HepG2 (cell line): ENCODE results near the gene SERPINB6. TPM values are rescaled to one million over a fixed set of nuclear protein-coding genes. Genes with fewer than 3 reads are reported as not detected.
A peak's percentile ranks its signal among the peaks of the same experiment; 100 is the strongest.

ENCODE experiments used
- FOXO4 ChIP-seq: sonication (generic); formaldehyde crosslinking; conservative IDR thresholded peaks from 2 replicates; pipeline ENCODE4 v1.8.1; 2023; ENCODE audit warnings: missing genetic modification reagents
- GMEB1 ChIP-seq: sonication (generic); formaldehyde crosslinking; IDR thresholded peaks from 2 replicates; pipeline ENCODE4 v1.5.1; 2020; ENCODE audit warnings: missing genetic modification reagents, mild to moderate bottlenecking, borderline replicate concordance
- GPN1 ChIP-seq: sonication (generic); formaldehyde crosslinking; IDR thresholded peaks from 2 replicates; pipeline ENCODE4 v1.5.1; 2020; ENCODE audit warnings: missing genetic modification reagents, borderline replicate concordance
- HOXA5 ChIP-seq: sonication (generic); formaldehyde crosslinking; IDR thresholded peaks from 2 replicates; pipeline ENCODE4 v1.4.0; 2020; ENCODE audit warnings: missing genetic modification reagents
- MBD4 ChIP-seq: IDR thresholded peaks from 2 replicates; pipeline ENCODE4 v1.6.1; 2012; ENCODE audit warnings: low read length, inconsistent platforms, borderline replicate concordance
- NFE2L2 ChIP-seq: fragments of 150-350 bp; IDR thresholded peaks from 2 replicates; pipeline ENCODE4 v1.6.1; 2014; ENCODE audit warnings: low read length
- NFKBIZ ChIP-seq: IDR thresholded peaks from 2 replicates; pipeline ENCODE4 v1.6.1; 2018; ENCODE audit warnings: missing genetic modification reagents, missing compliant biosample characterization
- NR2F6 ChIP-seq, 2 experiments: IDR thresholded peaks; 2 replicates each; pipeline ENCODE4 v1.6.1; 2016; ENCODE audit warnings: antibody characterized with exemption in 1 of 2, mild to moderate bottlenecking in 1 of 2
- POGZ ChIP-seq: sonication (generic); formaldehyde crosslinking; IDR thresholded peaks from 2 replicates; pipeline ENCODE4 v1.4.0; 2020; ENCODE audit warnings: mild to moderate bottlenecking, missing genetic modification reagents
- RFXAP ChIP-seq: sonication (generic); formaldehyde crosslinking; IDR thresholded peaks from 2 replicates; pipeline ENCODE4 v1.4.0; 2020; ENCODE audit warnings: missing genetic modification reagents, borderline replicate concordance
- SIN3A ChIP-seq: IDR thresholded peaks from 2 replicates; pipeline ENCODE4 v1.6.1; 2011; ENCODE audit warnings: low read depth, mild to moderate bottlenecking, control low read depth, low read length, borderline replicate concordance
- SOX13 ChIP-seq, 3 experiments: fragments of 450-650 bp in 1 of 3; sonication (generic) in 1 of 3; formaldehyde crosslinking in 1 of 3; IDR thresholded peaks in 2 of 3; conservative IDR thresholded peaks in 1 of 3; 2 replicates each; pipeline versions ENCODE4 v1.5.0 to v1.6.1; 2016 to 2020; ENCODE audit warnings: antibody characterized with exemption in 1 of 3, mild to moderate bottlenecking in 1 of 3, missing compliant biosample characterization in 1 of 3, missing genetic modification reagents in 1 of 3, moderate library complexity in 1 of 3
- SRSF4 ChIP-seq: fragments of 200-400 bp; formaldehyde crosslinking; IDR thresholded peaks from one replicate; pipeline ENCODE4 v1.6.1; 2018; ENCODE audit warnings: mild to moderate bottlenecking, low read depth, low read length, moderate library complexity; ENCODE audit not compliant: poor library complexity, severe bottlenecking
- SUZ12 ChIP-seq: fragments of 150-350 bp; IDR thresholded peaks from 2 replicates; pipeline ENCODE4 v1.6.1; 2014; ENCODE audit warnings: low read depth, low read length
- YY1 ChIP-seq: IDR thresholded peaks from 2 replicates; pipeline ENCODE4 v1.6.1; 2011; ENCODE audit warnings: low read length, low read depth, moderate library complexity, mild to moderate bottlenecking; ENCODE audit not compliant: insufficient read depth, insufficient replicate concordance
- ZBTB10 ChIP-seq: sonication (generic); formaldehyde crosslinking; IDR thresholded peaks from 2 replicates; pipeline ENCODE4 v1.4.0; 2020; ENCODE audit warnings: missing genetic modification reagents, borderline replicate concordance
- ZNF12 ChIP-seq: sonication (generic); formaldehyde crosslinking; IDR thresholded peaks from 2 replicates; pipeline ENCODE4 v1.5.0; 2020; ENCODE audit warnings: missing genetic modification reagents
- ZNF468 ChIP-seq: sonication (generic); formaldehyde crosslinking; IDR thresholded peaks from 2 replicates; pipeline ENCODE4 v1.8.0; 2022; ENCODE audit warnings: mild to moderate bottlenecking, moderate library complexity, missing genetic modification reagents
- ZNF503 ChIP-seq: sonication (generic); formaldehyde crosslinking; IDR thresholded peaks from 2 replicates; pipeline ENCODE4 v1.4.0; 2020; ENCODE audit warnings: missing genetic modification reagents
- ZNF569 ChIP-seq: sonication (generic); formaldehyde crosslinking; IDR thresholded peaks from 2 replicates; pipeline ENCODE4 v1.5.0; 2020; ENCODE audit warnings: mild to moderate bottlenecking, missing genetic modification reagents, moderate library complexity, borderline replicate concordance
- polyA plus RNA-seq, 8 experiments: library from polyadenylated mRNA; depleted of rRNA in 3 of 8; stranded (reverse) in 7 of 8; unstranded in 1 of 8; fragments of >200 nt; fragmentation: Illumina TruSeq in 4 of 8; extraction: Trizol in 4 of 8; gene quantifications; 2 replicates each; pipeline versions ENCODE4 v1.2.1 to v1.2.3, GENCODE V29; 2011 to 2016; ENCODE audit warnings: low read depth in 4 of 8, missing spikeins in 1 of 8, mixed read lengths in 1 of 8; ENCODE audit not compliant: insufficient read depth in 1 of 8
- total RNA-seq, 5 experiments: library from RNA; depleted of rRNA; stranded (reverse); fragments of >200 nt; fragmentation: Illumina TruSeq; extraction: Trizol; gene quantifications; 2 replicates each; pipeline ENCODE4 v1.2.3, GENCODE V29; 2016; ENCODE audit warnings: low read depth in 1 of 5

The SERPINB6 gene
- total and polyA plus RNA-seq, 2 of the 13 experiments (the other 11 are each of a cell fraction or from before 2014, with no cell fraction given): 38.2 to 61.3 TPM

- TF ChIP-seq ZNF503: no peak
- peak; percentile 43; the same call in 1 of the 2 replicates for TF ChIP-seq RFXAP (CRISPR knock-in tag)
- TF ChIP-seq GPN1: no peak
- no peak for TF ChIP-seq SRSF4
- TF ChIP-seq SUZ12: no peak
- TF ChIP-seq ZNF468 (CRISPR knock-in tag): no peak
- peak; percentile 99 for TF ChIP-seq NFE2L2
- peak; percentile 65 for TF ChIP-seq POGZ (CRISPR knock-in tag)
- TF ChIP-seq GMEB1: no peak
- 0 out of 2 replicates have a peak, but pooled peaks have one; percentile 26 for TF ChIP-seq FOXO4 (CRISPR knock-in tag)
- TF ChIP-seq NR2F6 (IDR thresholded peaks at IDR 0.05): peak; percentile 26; the same call in 1 of the 2 replicates
- no peak for TF ChIP-seq NR2F6 (CRISPR knock-in tag; IDR thresholded peaks at IDR 0.05)
- TF ChIP-seq NFKBIZ (CRISPR knock-in tag): no peak
- no peak for TF ChIP-seq ZBTB10 (CRISPR knock-in tag)
- 0 out of 2 replicates have a peak, but pooled peaks have one; percentile 24 for TF ChIP-seq MBD4
- no peak for TF ChIP-seq ZNF569
- peak; percentile 85 for TF ChIP-seq SIN3A
- TF ChIP-seq YY1: no peak
- no peak for TF ChIP-seq HOXA5
- TF ChIP-seq ZNF12: peak; percentile 66; the same call in 1 of the 2 replicates
- TF ChIP-seq SOX13 (IDR thresholded peaks at IDR 0.05): peak; percentile 60; the same call in 1 of the 2 replicates
- no peak; a peak in 1 of 4 replicates for TF ChIP-seq SOX13 (CRISPR knock-in tag; conservative IDR thresholded peaks at IDR 0.05 in 1 of 2, IDR thresholded peaks at IDR 0.05 in 1 of 2)
Observed at GRCh38 chr6:3001773-3002293, 30.5 kb upstream of the SERPINB6 start (continued).
